ENCODE data around the gene MIX23.

The MIX23 gene

GRCh38 chr3:122351612-122352011, 31.4 kb downstream of the MIX23 start:
- no peaks in the 10 kb centered on the region for H3K4me1 ChIP-seq (ENCODE audit: insufficient read depth, low read length)
- H3K36me3 ChIP-seq (ENCODE audit: insufficient read depth, low read length), result no peaks in the 10 kb centered on the region
- no peak overlapping the region for H3K9ac ChIP-seq (ENCODE audit: low read depth, low read length)
- no peaks in the 10 kb centered on the region for H3K9me3 ChIP-seq (ENCODE audit: control insufficient read depth, insufficient read depth, low read length)

GRCh38 chr3:122350814-122351418, 32.1 kb downstream of the MIX23 start:
- Histone ChIP-seq H3K9me3 (ENCODE audit: control insufficient read depth, insufficient read depth, low read length) (no peaks in the 10 kb centered on the region), H3K36me3 (ENCODE audit: insufficient read depth, low read length) (no peaks in the 10 kb centered on the region), H3K4me1 (ENCODE audit: insufficient read depth, low read length) (no peaks in the 10 kb centered on the region), H3K9ac (ENCODE audit: low read depth, low read length) (no peak overlapping the region)

GRCh38 chr3:122349171-122349570, 33.9 kb downstream of the MIX23 start:
- Histone ChIP-seq H3K4me1 (ENCODE audit: insufficient read depth, low read length) (no peaks in the 10 kb centered on the region), H3K9me3 (ENCODE audit: control insufficient read depth, insufficient read depth, low read length) (no peaks in the 10 kb centered on the region), H3K9ac (ENCODE audit: low read depth, low read length) (no peak overlapping the region), H3K36me3 (ENCODE audit: insufficient read depth, low read length) (no peaks in the 10 kb centered on the region)

GRCh38 chr3:122343654-122344053, 39.4 kb downstream of the MIX23 start:
- no peaks in the 10 kb centered on the region for H3K4me1 ChIP-seq (ENCODE audit: insufficient read depth, low read length)
- H3K9ac ChIP-seq (ENCODE audit: low read depth, low read length), result no peak overlapping the region
- no peaks in the 10 kb centered on the region for H3K9me3 ChIP-seq (ENCODE audit: control insufficient read depth, insufficient read depth, low read length)
- H3K36me3 ChIP-seq (ENCODE audit: insufficient read depth, low read length), result no peaks in the 10 kb centered on the region

GRCh38 chr3:122342803-122343202, 40.2 kb downstream of the MIX23 start:
- H3K36me3 ChIP-seq (ENCODE audit: insufficient read depth, low read length), result no peaks in the 10 kb centered on the region
- H3K9me3 ChIP-seq (ENCODE audit: control insufficient read depth, insufficient read depth, low read length), result no peaks in the 10 kb centered on the region
- no peaks in the 10 kb centered on the region for H3K4me1 ChIP-seq (ENCODE audit: insufficient read depth, low read length)
- H3K9ac ChIP-seq (ENCODE audit: low read depth, low read length), result no peak overlapping the region

GRCh38 chr3:122332551-122332950, 50.5 kb downstream of the MIX23 start:
- H3K9ac ChIP-seq (ENCODE audit: low read depth, low read length), result no peak overlapping the region
- no peaks in the 10 kb centered on the region for H3K9me3 ChIP-seq (ENCODE audit: control insufficient read depth, insufficient read depth, low read length)
- no peaks in the 10 kb centered on the region for H3K4me1 ChIP-seq (ENCODE audit: insufficient read depth, low read length)
- H3K36me3 ChIP-seq (ENCODE audit: insufficient read depth, low read length), result no peaks in the 10 kb centered on the region

GRCh38 chr3:122331886-122332285, 51.1 kb downstream of the MIX23 start:
- H3K4me1 ChIP-seq (ENCODE audit: insufficient read depth, low read length), result no peaks in the 10 kb centered on the region
- H3K36me3 ChIP-seq (ENCODE audit: insufficient read depth, low read length), result no peaks in the 10 kb centered on the region
- H3K9ac ChIP-seq (ENCODE audit: low read depth, low read length), result no peak overlapping the region
- H3K9me3 ChIP-seq (ENCODE audit: control insufficient read depth, insufficient read depth, low read length), result no peaks in the 10 kb centered on the region

- no peaks in the 10 kb centered on the region for H3K36me3 ChIP-seq (ENCODE audit: insufficient read depth, low read length)
- H3K9me3 ChIP-seq (ENCODE audit: control insufficient read depth, insufficient read depth, low read length), result 0 out of 2 replicates have a peak, but pooled peaks cover 3% of the 10 kb centered on the region
- H3K4me1 ChIP-seq (ENCODE audit: insufficient read depth, low read length), result no peaks in the 10 kb centered on the region
- no peak overlapping the region for H3K9ac ChIP-seq (ENCODE audit: low read depth, low read length)
Observed at GRCh38 chr3:122325769-122326168, 57.3 kb downstream of the MIX23 start.

- no peaks in the 10 kb centered on the region for H3K36me3 ChIP-seq (ENCODE audit: insufficient read depth, low read length)
- H3K4me1 ChIP-seq (ENCODE audit: insufficient read depth, low read length), result no peaks in the 10 kb centered on the region
- H3K9ac ChIP-seq (ENCODE audit: low read depth, low read length), result no peak within 1 kb of the TSS
- H3K9me3 ChIP-seq (ENCODE audit: control insufficient read depth, insufficient read depth, low read length), result 0 out of 2 replicates have a peak, but pooled peaks cover 4% of the 10 kb centered on the region
Observed at GRCh38 chr3:122324871-122325323, 58.1 kb downstream of the MIX23 start, which contains the start of gene CSTA. Gene CSTA, plus strand, starts transcription at chr3:122325248. Its CDS starts 45 bp downstream, at chr3:122325293.

GRCh38 chr3:122322095-122323075, 60.6 kb downstream of the MIX23 start:
- Histone ChIP-seq H3K4me1 (ENCODE audit: insufficient read depth, low read length) (no peaks in the 10 kb centered on the region), H3K9me3 (ENCODE audit: control insufficient read depth, insufficient read depth, low read length) (peaks cover 4% of the 10 kb centered on the region; the same call in 1 of the 2 replicates), H3K9ac (ENCODE audit: low read depth, low read length) (no peak overlapping the region), H3K36me3 (ENCODE audit: insufficient read depth, low read length) (no peaks in the 10 kb centered on the region)

GRCh38 chr3:122318620-122319019, 64.4 kb downstream of the MIX23 start:
- Histone ChIP-seq H3K9me3 (ENCODE audit: control insufficient read depth, insufficient read depth, low read length) (peaks cover 4% of the 10 kb centered on the region; the same call in 1 of the 2 replicates), H3K4me1 (ENCODE audit: insufficient read depth, low read length) (no peaks in the 10 kb centered on the region), H3K9ac (ENCODE audit: low read depth, low read length) (no peak overlapping the region), H3K36me3 (ENCODE audit: insufficient read depth, low read length) (no peaks in the 10 kb centered on the region)

GRCh38 chr3:122316368-122316767, 66.7 kb downstream of the MIX23 start:
- Histone ChIP-seq H3K9ac (ENCODE audit: low read depth, low read length) (no peak overlapping the region), H3K36me3 (ENCODE audit: insufficient read depth, low read length) (no peaks in the 10 kb centered on the region), H3K4me1 (ENCODE audit: insufficient read depth, low read length) (no peaks in the 10 kb centered on the region), H3K9me3 (ENCODE audit: control insufficient read depth, insufficient read depth, low read length) (peaks cover 4% of the 10 kb centered on the region; the same call in 1 of the 2 replicates)

GRCh38 chr3:122315619-122316018, 67.4 kb downstream of the MIX23 start:
- no peaks in the 10 kb centered on the region for H3K36me3 ChIP-seq (ENCODE audit: insufficient read depth, low read length)
- no peak overlapping the region for H3K9ac ChIP-seq (ENCODE audit: low read depth, low read length)

GRCh38 chr3:122314228-122314876, 68.7 kb downstream of the MIX23 start:
- H3K9me3 ChIP-seq (ENCODE audit: control insufficient read depth, insufficient read depth, low read length), result no peaks in the 10 kb centered on the region; the same call in 1 of the 2 replicates
- H3K36me3 ChIP-seq (ENCODE audit: insufficient read depth, low read length), result no peaks in the 10 kb centered on the region
- H3K4me1 ChIP-seq (ENCODE audit: insufficient read depth, low read length), result no peaks in the 10 kb centered on the region
- no peak overlapping the region for H3K9ac ChIP-seq (ENCODE audit: low read depth, low read length)

More at GRCh38 chr3:122315619-122316018, 67.4 kb downstream of the MIX23 start:
- Histone ChIP-seq H3K4me1 (ENCODE audit: insufficient read depth, low read length) (no peaks in the 10 kb centered on the region), H3K9me3 (ENCODE audit: control insufficient read depth, insufficient read depth, low read length) (no peaks in the 10 kb centered on the region; the same call in 1 of the 2 replicates)

Measured in ES-I3 (cell line).